Neuronal stem cell (in vitro differentiated cells): ENCODE data around the gene SPATA46.

Experiments used
- DNase-seq: peaks from one replicate; pipeline ENCODE4 v3.0.0-alpha.2; 2013; ENCODE audit warnings: low spot score
- H2AFZ ChIP-seq: one replicate; pipeline ENCODE4 v1.6.1; 2013; ENCODE audit warnings: mild to moderate bottlenecking, low read length, inconsistent platforms
- H2AK5ac ChIP-seq: 2 replicates; pipeline ENCODE4 v1.6.1; 2013; ENCODE audit warnings: low read depth, mild to moderate bottlenecking, inconsistent platforms, low read length, moderate library complexity, mixed read lengths
- H2BK120ac ChIP-seq: 2 replicates; pipeline ENCODE4 v1.6.1; 2013; ENCODE audit warnings: low read depth, mild to moderate bottlenecking, inconsistent platforms, low read length, moderate library complexity, mixed read lengths
- H2BK12ac ChIP-seq: one replicate; pipeline ENCODE4 v1.6.1; 2013; ENCODE audit warnings: low read length, inconsistent platforms
- H2BK15ac ChIP-seq: 2 replicates; pipeline ENCODE4 v1.6.1; 2013; ENCODE audit warnings: mild to moderate bottlenecking, low read length, inconsistent platforms, mixed read lengths
- H2BK5ac ChIP-seq: one replicate; pipeline ENCODE4 v1.6.1; 2013; ENCODE audit warnings: inconsistent platforms, mild to moderate bottlenecking, low read length, moderate library complexity
- H3K14ac ChIP-seq: one replicate; pipeline ENCODE4 v1.6.1; 2013; ENCODE audit warnings: low read length, inconsistent platforms
- H3K18ac ChIP-seq: 2 replicates; pipeline ENCODE4 v1.6.1; 2013; ENCODE audit warnings: low read length, inconsistent platforms
- H3K23ac ChIP-seq: 2 replicates; pipeline ENCODE4 v1.6.1; 2013; ENCODE audit warnings: low read depth, mild to moderate bottlenecking, mixed read lengths, low read length, inconsistent platforms; ENCODE audit not compliant: poor library complexity
- H3K27ac ChIP-seq: replicated peaks from 3 replicates; pipeline ENCODE4 v1.5.1; 2013; ENCODE audit warnings: low read length, inconsistent platforms
- H3K27me3 ChIP-seq, 3 experiments: 2 replicates each; pipeline ENCODE4 v1.6.1; 2013; ENCODE audit warnings: low read length in 3 of 3, mild to moderate bottlenecking in 2 of 3, inconsistent platforms in 1 of 3, low read depth in 1 of 3, mixed read lengths in 1 of 3, moderate library complexity in 1 of 3; ENCODE audit not compliant: control insufficient read depth in 3 of 3, insufficient read depth in 3 of 3
- H3K36me3 ChIP-seq, 2 donors: replicated peaks in 1 of 2; 2 replicates each; pipeline ENCODE4 v1.6.1; 2013; ENCODE audit warnings: low read length in 2 of 2; ENCODE audit not compliant: control insufficient read depth in 2 of 2, insufficient read depth in 2 of 2
- H3K4ac ChIP-seq: 2 replicates; pipeline ENCODE4 v1.6.1; 2013; ENCODE audit warnings: inconsistent platforms, mild to moderate bottlenecking, low read length, moderate library complexity
- H3K4me1 ChIP-seq, 2 donors: 1 replicate in 1 of 2; 2 replicates in 1 of 2; pipeline ENCODE4 v1.6.1; 2013; ENCODE audit warnings: low read length in 2 of 2, low read depth in 1 of 2; ENCODE audit not compliant: control insufficient read depth in 2 of 2, insufficient read depth in 1 of 2
- H3K4me2 ChIP-seq: one replicate; pipeline ENCODE4 v1.6.1; 2013; ENCODE audit warnings: mild to moderate bottlenecking, low read length, inconsistent platforms; ENCODE audit not compliant: insufficient read depth, poor library complexity, severe bottlenecking
- H3K4me3 ChIP-seq, 2 donors: 2 replicates each; pipeline ENCODE4 v1.5.1; 2013; ENCODE audit warnings: low read length in 2 of 2, mild to moderate bottlenecking in 2 of 2, inconsistent platforms in 1 of 2, moderate library complexity in 1 of 2
- H3K79me1 ChIP-seq: one replicate; pipeline ENCODE4 v1.6.1; 2013; ENCODE audit warnings: low read depth, mild to moderate bottlenecking, inconsistent platforms, low read length, moderate library complexity
- H3K9ac ChIP-seq: one replicate; pipeline ENCODE4 v1.6.1; 2013; ENCODE audit warnings: mild to moderate bottlenecking, low read depth, low read length, inconsistent platforms; ENCODE audit not compliant: poor library complexity
- H3K9me3 ChIP-seq, 2 donors: replicated peaks in 1 of 2; 2 replicates each; pipeline versions ENCODE3 to v1.6.1; 2013; ENCODE audit warnings: low read length in 2 of 2, mild to moderate bottlenecking in 2 of 2, inconsistent platforms in 1 of 2, low read depth in 1 of 2, mixed read lengths in 1 of 2, moderate library complexity in 1 of 2; ENCODE audit not compliant: control insufficient read depth in 2 of 2, insufficient read depth in 1 of 2
- H4K8ac ChIP-seq: one replicate; pipeline ENCODE4 v1.6.1; 2013; ENCODE audit warnings: low read depth, mild to moderate bottlenecking, inconsistent platforms, low read length, moderate library complexity
- H4K91ac ChIP-seq: one replicate; pipeline ENCODE4 v1.6.1; 2013; ENCODE audit warnings: low read length, low read depth, mild to moderate bottlenecking, inconsistent platforms; ENCODE audit not compliant: poor library complexity
- WGBS, 2 donors: extraction: QIAGEN DNeasy Blood & Tissue Kit; methylation state at CpG; one replicate each; pipeline ENCODE4 v1.1.7; 2013; ENCODE audit warnings: missing lambda C conversion rate in 2 of 2, mixed read lengths in 1 of 2; ENCODE audit not compliant: insufficient read length in 2 of 2, insufficient replicate concordance in 1 of 2; ENCODE audit errors: extremely low coverage in 2 of 2; 5-methylcytosine and 5-hydroxymethylcytosine counted together

The SPATA46 gene

GRCh38 chr1:162391790-162392563 is 15.3 kb upstream of the SPATA46 start:
- DNase-seq = peak; percentile 44
- H3K4me2 ChIP-seq = no peak overlapping the region
- H3K36me3 ChIP-seq = peaks cover 0 to under 1% of the 10 kb centered on the region in 2 donors
- H3K4ac ChIP-seq = no peak overlapping the region
- H3K27ac ChIP-seq = peak overlapping the region; percentile 28
- no peak overlapping the region for H3K9ac ChIP-seq
- no peak overlapping the region for H4K91ac ChIP-seq
- no peak overlapping the region for H2BK12ac ChIP-seq
- no CpG with 5 or more reads among the region's 4 CpGs for WGBS, 2 donors
- H3K4me1 ChIP-seq = peaks cover 18 to 27% of the 10 kb centered on the region in 2 donors
- no peak overlapping the region for H4K8ac ChIP-seq
- H3K18ac ChIP-seq = no peak overlapping the region
- no peak overlapping the region for H3K14ac ChIP-seq
- no peaks in the 10 kb centered on the region for H3K9me3 ChIP-seq
- H2BK120ac ChIP-seq = no peak overlapping the region
- H2BK5ac ChIP-seq = no peak overlapping the region
- no peaks in the 10 kb centered on the region for H3K79me1 ChIP-seq
- peak overlapping the region; percentile 31 for H2AFZ ChIP-seq
- no peak overlapping the region for H3K4me3 ChIP-seq
- no peak overlapping the region for H3K23ac ChIP-seq
- H2BK15ac ChIP-seq = no peak overlapping the region
- no peaks in the 10 kb centered on the region for H3K27me3 ChIP-seq
- no peak overlapping the region for H2AK5ac ChIP-seq

GRCh38 chr1:162390396-162391185 is 13.9 kb upstream of the SPATA46 start:
- peak overlapping the region; percentile 13 for H2BK120ac ChIP-seq
- no peak overlapping the region for H2AFZ ChIP-seq
- no peak for DNase-seq
- no peak overlapping the region for H3K9ac ChIP-seq
- no peak overlapping the region for H3K4me3 ChIP-seq
- H3K79me1 ChIP-seq = no peaks in the 10 kb centered on the region
- H2AK5ac ChIP-seq = peak overlapping the region; percentile 0
- peak overlapping the region; percentile 60 for H3K18ac ChIP-seq
- H3K27me3 ChIP-seq = no peaks in the 10 kb centered on the region
- no peaks in the 10 kb centered on the region for H3K9me3 ChIP-seq
- H3K27ac ChIP-seq = no peak overlapping the region
- H3K36me3 ChIP-seq = peaks cover 0 to 9% of the 10 kb centered on the region in 2 donors
- peak overlapping the region; percentile 86 for H2BK15ac ChIP-seq
- no peak overlapping the region for H3K4ac ChIP-seq
- no peak overlapping the region for H3K23ac ChIP-seq
- no peak overlapping the region for H4K8ac ChIP-seq
- H2BK5ac ChIP-seq = no peak overlapping the region
- WGBS, 2 donors = no CpG with 5 or more reads among the region's 15 CpGs
- H3K4me2 ChIP-seq = no peak overlapping the region
- H2BK12ac ChIP-seq = no peak overlapping the region
- H3K4me1 ChIP-seq = peaks cover 18 to 28% of the 10 kb centered on the region in 2 donors
- H3K14ac ChIP-seq = no peak overlapping the region
- H4K91ac ChIP-seq = no peak overlapping the region

GRCh38 chr1:162389971-162390370 is 13.3 kb upstream of the SPATA46 start:
- WGBS, 2 donors = no CpG with 5 or more reads among the region's 9 CpGs
- no peak overlapping the region for H3K4ac ChIP-seq
- H4K8ac ChIP-seq = no peak overlapping the region
- H3K27ac ChIP-seq = no peak overlapping the region
- no peak overlapping the region for H2AFZ ChIP-seq
- no peak overlapping the region for H3K14ac ChIP-seq
- H3K27me3 ChIP-seq = no peaks in the 10 kb centered on the region
- no peaks in the 10 kb centered on the region for H3K9me3 ChIP-seq
- H2BK12ac ChIP-seq = no peak overlapping the region
- H3K4me2 ChIP-seq = no peak overlapping the region
- H3K79me1 ChIP-seq = no peaks in the 10 kb centered on the region
- peaks cover 0 to 15% of the 10 kb centered on the region in 2 donors for H3K36me3 ChIP-seq
- peak overlapping the region; percentile 20 for H2BK5ac ChIP-seq
- H2AK5ac ChIP-seq = peak overlapping the region; percentile 16
- no peak overlapping the region for H3K4me3 ChIP-seq
- peak overlapping the region; percentile 13 for H2BK120ac ChIP-seq
- H3K9ac ChIP-seq = no peak overlapping the region
- no peak overlapping the region for H4K91ac ChIP-seq
- H2BK15ac ChIP-seq = peak overlapping the region; percentile 86
- DNase-seq = no peak
- H3K4me1 ChIP-seq = peaks cover 22 to 31% of the 10 kb centered on the region in 2 donors
- H3K18ac ChIP-seq = peak overlapping the region; percentile 60
- peak overlapping the region; percentile 80 for H3K23ac ChIP-seq
